Stimulated activated CD8-positive, alpha-beta memory T cell treated with anti-CD3 and anti-CD28 coated beads, Interleukin-15, amount 100 ng/mL, for 4 hours (primary cell): ENCODE results near the gene DMD.
"Not testable (repeated sequence)": the region's sequence is repeated elsewhere in the genome, so short reads cannot be mapped to it uniquely, and the experiment has no call there.

Experiments used
- DNase-seq, 2 donors: peaks; one replicate each; pipeline ENCODE4 v3.0.0-alpha.2; 2020; ENCODE audit warnings: low read depth in 2 of 2

DMD gene

GRCh38 chrX:32618154-32618553 lies 593.2 kb downstream of the DMD start:
- no peak for DNase-seq

GRCh38 chrX:32614707-32615106 lies 596.6 kb downstream of the DMD start:
- DNase-seq, result no peak

DNA sequence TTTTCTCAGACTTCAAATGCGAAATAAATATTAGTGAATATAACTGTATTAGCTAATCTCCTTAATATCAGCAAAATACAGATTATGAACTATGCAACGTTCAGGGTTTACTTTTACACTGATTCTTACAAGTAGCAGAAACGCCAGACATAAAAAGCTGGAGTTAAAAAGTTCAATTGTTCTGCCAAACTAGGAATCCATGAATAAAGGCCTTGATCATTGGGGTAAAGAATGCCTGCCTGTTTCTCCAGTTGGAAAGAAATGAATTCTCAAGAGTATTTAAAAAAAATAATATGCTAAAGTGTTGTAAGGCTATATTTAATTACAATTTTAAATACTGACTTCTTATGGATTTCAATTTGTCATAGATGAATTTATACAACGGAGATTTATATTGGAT lies 612.2 kb downstream of the DMD start:
- no peak for DNase-seq

DNA sequence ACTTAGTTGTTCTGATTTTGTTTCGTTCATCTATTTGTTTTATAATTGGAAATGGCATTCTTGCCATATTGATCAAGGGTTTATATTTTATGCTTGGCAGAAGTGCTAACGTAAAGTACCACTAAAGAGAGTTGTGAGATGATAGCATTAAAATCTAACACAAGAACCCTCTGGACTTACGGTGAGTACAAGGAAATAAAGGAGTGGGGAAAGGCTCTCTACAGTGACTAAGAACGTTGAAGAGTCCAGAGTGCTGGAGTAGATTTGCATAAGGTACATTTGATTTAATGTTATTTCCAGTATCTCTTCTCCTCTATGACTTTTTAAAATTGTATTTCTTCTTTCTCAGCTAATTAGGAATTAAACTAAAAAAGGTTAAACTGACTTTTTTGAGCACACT lies 612.6 kb downstream of the DMD start:
- no peak for DNase-seq

GRCh38 chrX:32597777-32598176 lies 613.6 kb downstream of the DMD start:
- DNase-seq, result no peak

DNA sequence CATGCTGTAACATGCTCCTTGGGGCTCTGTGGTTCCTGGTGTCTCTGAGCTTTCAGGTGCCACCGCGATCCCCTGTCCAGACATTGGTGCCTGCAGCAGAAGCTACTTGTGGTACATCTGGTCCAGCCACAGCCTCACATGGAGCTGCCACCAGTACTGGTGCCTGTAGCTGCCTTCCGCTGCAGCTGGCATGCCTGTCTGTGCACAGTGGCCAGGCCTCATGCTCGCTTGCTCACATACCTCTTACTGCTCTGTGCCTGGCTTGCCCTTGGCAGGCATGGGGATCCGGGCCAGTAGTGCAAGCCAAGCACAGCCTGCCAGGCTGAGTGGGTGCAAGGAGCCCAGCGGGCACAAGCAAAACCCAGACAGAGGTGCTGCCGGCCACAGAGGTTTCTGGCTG lies 618.6 kb downstream of the DMD start:
- no peak for DNase-seq

DNA sequence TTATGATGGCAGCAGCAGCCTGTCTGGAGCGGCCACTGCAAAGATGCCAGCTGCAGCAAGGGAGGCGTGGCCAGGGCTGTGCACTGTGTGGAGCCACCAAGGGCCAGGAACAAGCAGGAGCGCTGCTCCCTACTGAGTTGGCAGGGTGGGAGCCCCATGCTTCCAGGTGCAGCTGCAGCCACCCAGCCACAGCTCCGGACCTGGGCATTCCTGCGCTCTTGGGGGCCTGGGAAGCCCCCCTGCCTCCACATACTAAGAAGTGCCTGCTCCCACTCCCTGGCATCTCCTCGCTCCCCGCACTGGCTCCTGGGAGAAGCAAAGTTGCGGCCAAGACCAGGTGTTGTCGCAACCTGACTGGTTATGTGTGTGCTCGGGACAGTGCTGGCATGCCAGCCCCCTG lies 619.8 kb downstream of the DMD start:
- no peak for DNase-seq

DNA sequence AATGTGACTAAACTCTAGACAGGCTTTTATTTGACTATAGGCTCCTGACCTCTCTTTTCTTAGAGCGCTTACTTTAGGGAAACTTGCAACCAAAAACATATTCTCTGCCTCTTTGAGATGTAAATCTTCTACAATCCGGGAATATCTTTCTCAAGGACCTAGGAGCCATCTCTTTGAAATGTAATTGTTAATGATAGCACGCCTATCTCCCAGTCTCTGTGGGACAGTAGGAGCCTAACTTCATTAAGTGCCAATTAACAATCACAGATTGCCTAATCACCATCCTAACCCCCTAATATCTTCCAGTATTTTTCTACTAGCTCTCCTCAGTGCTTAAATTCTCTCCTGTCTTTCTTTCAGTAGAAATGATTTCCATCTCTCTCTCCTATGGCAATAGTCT lies 628.6 kb downstream of the DMD start:
- no peak for DNase-seq

DNA sequence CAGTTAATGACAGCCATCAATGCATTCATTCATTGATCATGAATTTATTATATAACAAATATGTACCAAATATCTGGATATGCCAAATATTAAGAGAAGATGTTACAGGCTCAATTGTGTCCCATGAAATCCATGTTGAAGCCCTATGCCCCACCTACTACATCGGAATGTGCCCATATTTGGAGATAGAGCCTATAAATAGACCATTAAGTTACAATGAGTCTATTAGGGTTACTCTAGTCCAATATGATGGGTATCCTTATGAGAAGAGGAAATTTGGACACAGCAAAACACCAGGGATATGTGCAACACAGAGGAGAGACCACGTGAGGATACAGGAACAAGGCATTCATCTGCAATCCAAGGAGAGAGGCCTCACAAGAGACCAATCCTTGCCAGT lies 634.5 kb downstream of the DMD start:
- no peak for DNase-seq

GRCh38 chrX:32572644-32573043 lies 638.7 kb downstream of the DMD start:
- no peak for DNase-seq

DNA sequence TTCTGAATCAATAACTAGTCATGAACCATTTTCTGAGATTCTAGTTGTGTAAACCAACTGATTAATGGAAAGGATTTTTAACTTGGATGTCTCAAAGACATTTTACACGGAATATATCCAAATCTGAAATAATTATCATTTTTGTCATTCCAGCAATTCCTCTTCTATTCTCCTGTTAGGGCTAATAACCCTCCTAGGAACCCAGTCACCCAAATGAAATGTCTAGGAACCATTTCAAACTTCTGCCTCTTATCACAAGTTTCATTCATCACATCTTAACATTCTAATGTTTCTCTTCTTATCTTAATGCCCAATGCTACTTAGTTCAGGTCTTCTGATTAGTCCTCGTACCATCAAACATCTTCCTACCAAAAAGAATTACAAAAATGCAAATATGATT lies 639.8 kb downstream of the DMD start:
- no peak for DNase-seq

DNA sequence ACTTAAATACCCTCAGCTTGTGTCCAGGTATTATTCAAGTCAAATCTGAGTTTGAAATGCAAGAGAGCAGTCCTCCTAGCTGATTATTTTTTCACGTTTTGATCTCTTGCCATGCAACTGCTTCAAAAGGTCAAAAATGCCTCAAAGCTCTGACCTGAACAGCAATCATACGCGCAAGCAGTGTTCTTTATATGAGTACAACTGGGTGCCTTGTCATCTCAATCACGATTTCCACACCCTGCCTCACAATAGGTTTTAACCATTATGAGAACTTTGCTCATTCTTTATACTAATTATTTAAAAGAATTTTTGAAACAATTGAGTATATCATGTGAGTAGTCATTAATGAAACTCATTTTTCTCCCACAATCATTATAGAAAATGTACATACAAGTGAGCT lies 649.1 kb downstream of the DMD start:
- no peak for DNase-seq

DNA sequence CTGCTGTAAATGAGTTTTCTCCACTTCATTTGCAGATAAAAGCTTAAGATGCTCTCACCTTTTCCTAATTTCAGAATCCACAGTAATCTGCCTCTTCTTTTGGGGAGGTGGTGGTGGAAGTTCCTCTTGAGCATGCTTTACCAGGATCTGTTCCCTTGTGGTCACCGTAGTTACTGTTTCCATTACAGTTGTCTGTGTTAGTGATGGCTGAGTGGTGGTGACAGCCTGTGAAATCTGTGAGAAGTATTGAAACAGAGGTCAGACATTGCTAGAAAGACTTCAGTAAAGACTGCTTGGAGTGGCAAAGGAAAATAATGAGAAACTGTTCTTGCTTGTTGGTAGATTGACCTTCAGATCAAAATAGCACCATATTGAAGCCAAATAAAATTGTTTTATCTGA lies 666.2 kb downstream of the DMD start:
- no peak for DNase-seq

DNA sequence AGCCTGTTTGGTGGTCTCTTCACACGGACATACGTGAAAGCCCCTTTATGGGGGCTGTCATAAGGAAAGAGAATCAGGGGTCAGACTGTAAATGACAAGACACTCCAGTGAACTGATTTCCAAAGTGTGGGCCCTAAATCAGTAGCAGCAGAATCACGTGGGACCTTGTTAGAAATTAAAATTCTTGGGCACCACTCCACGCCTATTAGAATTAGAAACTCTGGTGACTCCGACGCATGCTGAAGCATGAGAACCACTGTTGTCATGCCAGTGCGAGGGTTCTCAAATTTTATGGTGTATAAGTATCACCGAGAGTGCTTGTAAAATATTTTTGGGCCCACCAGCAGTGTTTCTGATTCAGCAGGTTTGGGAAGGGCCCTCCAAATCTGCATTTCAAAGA lies 672.8 kb downstream of the DMD start:
- no peak for DNase-seq

DNA sequence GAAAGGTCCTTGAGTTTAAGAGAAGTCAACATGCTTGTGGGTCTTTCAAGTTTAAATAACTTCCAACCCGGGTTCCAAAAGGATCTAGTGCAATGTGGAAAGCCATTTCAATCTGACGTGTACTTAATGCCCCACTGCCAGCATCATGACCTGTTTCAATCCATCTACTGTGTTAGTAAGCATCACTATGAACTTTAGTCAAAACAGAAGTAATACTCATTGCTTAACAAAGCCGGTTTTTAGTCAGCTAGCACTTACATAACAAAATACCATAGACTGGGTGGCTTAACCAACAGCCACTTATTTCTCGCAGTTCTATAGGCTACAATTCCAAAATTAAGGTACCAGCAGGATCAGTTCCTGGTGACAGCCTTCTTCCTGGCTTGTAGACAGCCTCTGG lies 677.5 kb downstream of the DMD start:
- DNase-seq, result no peak

GRCh38 chrX:32532262-32532661 lies 679.1 kb downstream of the DMD start:
- DNase-seq, result no peak

GRCh38 chrX:32530802-32531403 lies 680.4 kb downstream of the DMD start:
- DNase-seq, result no peak

- not testable (repeated sequence) for DNase-seq
Observed at GRCh38 chrX:32528451-32528850, 682.9 kb downstream of the DMD start.

GRCh38 chrX:32525234-32525633 lies 686.1 kb downstream of the DMD start:
- no peak for DNase-seq

- no peak for DNase-seq
Observed at GRCh38 chrX:32524385-32524784, 687.0 kb downstream of the DMD start.

- DNase-seq, result no peak
Observed at GRCh38 chrX:32520789-32521188, 690.6 kb downstream of the DMD start.

DNA sequence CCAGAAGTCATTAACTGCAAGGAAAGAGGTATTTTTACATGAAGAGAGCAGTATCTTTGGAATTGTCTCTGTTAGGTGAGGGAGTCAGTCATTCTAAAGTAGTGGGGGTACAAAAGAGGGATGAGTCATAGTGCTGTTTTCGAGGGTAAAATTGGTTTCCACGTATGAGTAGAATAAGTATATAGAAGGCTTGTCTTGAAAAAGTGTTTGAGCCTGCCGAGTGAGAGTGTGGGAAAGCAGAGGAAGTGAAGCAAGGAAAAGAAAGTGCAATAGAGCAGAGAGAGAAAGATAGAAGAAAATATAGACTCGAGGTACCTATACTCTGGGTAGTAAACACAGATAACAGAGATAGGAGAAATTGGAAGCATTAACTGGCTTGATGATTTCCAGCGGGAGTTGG lies 696.4 kb downstream of the DMD start:
- DNase-seq, result no peak

GRCh38 chrX:32501606-32502005 lies 709.7 kb downstream of the DMD start:
- DNase-seq, result no peak

GRCh38 chrX:32496671-32497070 lies 714.7 kb downstream of the DMD start:
- DNase-seq, result no peak

DNA sequence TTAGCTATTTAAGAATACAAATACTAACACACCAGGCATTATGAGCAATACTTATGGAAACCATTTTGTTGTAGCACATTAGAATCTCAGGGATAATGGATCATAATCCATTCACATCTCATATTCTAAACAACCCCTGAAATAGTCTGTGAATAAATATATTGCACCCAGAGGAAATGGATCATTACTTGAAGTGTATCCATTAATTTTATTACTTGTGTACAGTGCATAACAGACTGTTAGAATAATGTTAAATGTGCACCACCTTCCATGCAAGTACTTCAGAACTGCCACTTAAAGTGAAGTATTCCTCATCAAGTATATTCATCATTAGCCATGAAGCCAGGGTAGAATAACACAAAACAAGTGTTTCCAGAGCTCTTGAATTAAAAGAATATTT lies 715.5 kb downstream of the DMD start:
- no peak for DNase-seq
